ENCODE results near the gene CEP85. TPM values are rescaled to one million over a fixed set of nuclear protein-coding genes. Genes with fewer than 3 reads are reported as not detected.

The CEP85 gene
- total and polyA plus RNA-seq, 4 donors = 2.6 to 14.6 (median 5.3) TPM

DNA sequence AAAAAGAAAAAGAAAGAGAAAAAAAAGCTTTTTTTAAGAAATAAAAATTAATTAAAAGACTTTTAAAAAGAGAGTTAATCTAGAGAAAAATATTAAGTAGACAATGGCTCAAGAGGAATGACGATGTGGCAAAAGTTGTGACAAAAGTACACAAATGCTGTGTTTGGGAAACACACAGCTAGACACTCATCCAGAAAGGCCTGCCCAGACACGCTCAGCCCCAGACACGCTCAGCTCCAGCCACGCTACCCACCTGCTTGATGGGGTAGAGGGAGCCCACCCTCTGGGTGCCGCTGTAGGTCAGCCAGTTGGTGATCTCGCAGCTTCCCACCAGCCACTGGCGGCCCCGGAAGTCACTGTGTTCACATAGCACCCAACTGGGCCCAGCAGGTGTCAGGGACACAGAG, 94.0 kb downstream of the CEP85 start:
- no peaks in the 10 kb centered on the region for H3K4me1 ChIP-seq (ENCODE audit: control insufficient read depth in 4 of 4, insufficient read depth in 4 of 4, low read length in 3 of 4)
- H3K36me3 ChIP-seq (ENCODE audit: control insufficient read depth in 4 of 4, insufficient read depth in 3 of 4, low read depth in 1 of 4, low read length in 3 of 4) = no peaks in the 10 kb centered on the region
- H3K4me3 ChIP-seq (ENCODE audit: low read depth in 1 of 3, low read length in 3 of 3) = no peak overlapping the region
- H3K9ac ChIP-seq (ENCODE audit: low read depth in 1 of 2, low read length in 2 of 2) = no peak overlapping the region
- TF ChIP-seq HNF4A (conservative IDR thresholded peaks at IDR 0.05) = no peak
- no peak for TF ChIP-seq JUND (IDR thresholded peaks at IDR 0.05)
- no peak for TF ChIP-seq RAD21 (IDR thresholded peaks at IDR 0.05)
- TF ChIP-seq MAX (IDR thresholded peaks at IDR 0.05) = no peak
- no peak for TF ChIP-seq RXRA (IDR thresholded peaks at IDR 0.05)
- TF ChIP-seq SP1 (IDR thresholded peaks at IDR 0.05) = no peak
- TF ChIP-seq, protein P1, sequence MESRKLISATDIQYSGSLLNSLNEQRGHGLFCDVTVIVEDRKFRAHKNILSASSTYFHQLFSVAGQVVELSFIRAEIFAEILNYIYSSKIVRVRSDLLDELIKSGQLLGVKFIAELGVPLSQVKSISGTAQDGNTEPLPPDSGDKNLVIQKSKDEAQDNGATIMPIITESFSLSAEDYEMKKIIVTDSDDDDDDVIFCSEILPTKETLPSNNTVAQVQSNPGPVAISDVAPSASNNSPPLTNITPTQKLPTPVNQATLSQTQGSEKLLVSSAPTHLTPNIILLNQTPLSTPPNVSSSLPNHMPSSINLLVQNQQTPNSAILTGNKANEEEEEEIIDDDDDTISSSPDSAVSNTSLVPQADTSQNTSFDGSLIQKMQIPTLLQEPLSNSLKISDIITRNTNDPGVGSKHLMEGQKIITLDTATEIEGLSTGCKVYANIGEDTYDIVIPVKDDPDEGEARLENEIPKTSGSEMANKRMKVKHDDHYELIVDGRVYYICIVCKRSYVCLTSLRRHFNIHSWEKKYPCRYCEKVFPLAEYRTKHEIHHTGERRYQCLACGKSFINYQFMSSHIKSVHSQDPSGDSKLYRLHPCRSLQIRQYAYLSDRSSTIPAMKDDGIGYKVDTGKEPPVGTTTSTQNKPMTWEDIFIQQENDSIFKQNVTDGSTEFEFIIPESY (IDR thresholded peaks at IDR 0.05) = no peak
- no peak for TF ChIP-seq EGR1 (IDR thresholded peaks at IDR 0.05; ENCODE audit: low read depth in 2 of 2)
- TF ChIP-seq, protein P2, sequence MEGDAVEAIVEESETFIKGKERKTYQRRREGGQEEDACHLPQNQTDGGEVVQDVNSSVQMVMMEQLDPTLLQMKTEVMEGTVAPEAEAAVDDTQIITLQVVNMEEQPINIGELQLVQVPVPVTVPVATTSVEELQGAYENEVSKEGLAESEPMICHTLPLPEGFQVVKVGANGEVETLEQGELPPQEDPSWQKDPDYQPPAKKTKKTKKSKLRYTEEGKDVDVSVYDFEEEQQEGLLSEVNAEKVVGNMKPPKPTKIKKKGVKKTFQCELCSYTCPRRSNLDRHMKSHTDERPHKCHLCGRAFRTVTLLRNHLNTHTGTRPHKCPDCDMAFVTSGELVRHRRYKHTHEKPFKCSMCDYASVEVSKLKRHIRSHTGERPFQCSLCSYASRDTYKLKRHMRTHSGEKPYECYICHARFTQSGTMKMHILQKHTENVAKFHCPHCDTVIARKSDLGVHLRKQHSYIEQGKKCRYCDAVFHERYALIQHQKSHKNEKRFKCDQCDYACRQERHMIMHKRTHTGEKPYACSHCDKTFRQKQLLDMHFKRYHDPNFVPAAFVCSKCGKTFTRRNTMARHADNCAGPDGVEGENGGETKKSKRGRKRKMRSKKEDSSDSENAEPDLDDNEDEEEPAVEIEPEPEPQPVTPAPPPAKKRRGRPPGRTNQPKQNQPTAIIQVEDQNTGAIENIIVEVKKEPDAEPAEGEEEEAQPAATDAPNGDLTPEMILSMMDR (IDR thresholded peaks at IDR 0.05; ENCODE audit: low read depth, low read length, missing input control) = no peak
- no peak for TF ChIP-seq REST (IDR thresholded peaks at IDR 0.05)
- TF ChIP-seq ATF3 (IDR thresholded peaks at IDR 0.05) = no peak
- no peak for TF ChIP-seq FOXA2 (IDR thresholded peaks at IDR 0.05)
- no peak for TF ChIP-seq FOXA1 (IDR thresholded peaks at IDR 0.05)
- no peak for TF ChIP-seq HNF4G (IDR thresholded peaks at IDR 0.05)
- no peak for TF ChIP-seq GABPA (IDR thresholded peaks at IDR 0.05 in 1 of 2, conservative IDR thresholded peaks at IDR 0.05 in 1 of 2)
- TF ChIP-seq TAF1 (conservative IDR thresholded peaks at IDR 0.05) = no peak
- no peak for TF ChIP-seq NR2F2 (IDR thresholded peaks at IDR 0.05)
- no peak for TF ChIP-seq YY1 (IDR thresholded peaks at IDR 0.05)
- no peak for DNase-seq (ENCODE audit: low spot score)
- H3K27ac ChIP-seq (ENCODE audit: low read depth in 1 of 2, low read length in 2 of 2) = no peak overlapping the region
- 91% methylated on average over 8 of the region's 8 CpGs for WGBS
- no peaks in the 10 kb centered on the region for H3K27me3 ChIP-seq (ENCODE audit: control insufficient read depth in 4 of 4, insufficient read depth in 4 of 4, low read length in 3 of 4)
- H3K9me3 ChIP-seq (ENCODE audit: control insufficient read depth in 4 of 4, low read length in 3 of 4) = no peaks in the 10 kb centered on the region

Other genes with a start within 250 kb of the CEP85 start
- gene PAFAH2, start 236.1 kb upstream of the CEP85 start, total RNA-seq = 10 to 100 TPM; 10.2 to 13.8 TPM
- 10 to 100 TPM in 1 of 2 donors, 1 to 10 TPM in 1; 9.0 to 11.4 TPM for gene PAFAH2, start 236.1 kb upstream of the CEP85 start, polyA plus RNA-seq
- under 1 TPM in 1 of 2 donors, not detected in 1; under 0.01 TPM for gene EXTL1, start 212.4 kb upstream of the CEP85 start, total RNA-seq
- not detected for gene EXTL1, start 212.4 kb upstream of the CEP85 start, polyA plus RNA-seq
- gene SLC30A2, start 188.1 kb upstream of the CEP85 start, total RNA-seq = under 1 TPM; under 0.01 to 0.05 TPM
- gene SLC30A2, start 188.1 kb upstream of the CEP85 start, polyA plus RNA-seq = under 1 TPM in 1 of 2 donors, not detected in 1; 0.12 TPM
- gene TRIM63, start 166.6 kb upstream of the CEP85 start, total RNA-seq = not detected
- under 1 TPM in 1 of 2 donors, not detected in 1; 0.03 TPM for gene TRIM63, start 166.6 kb upstream of the CEP85 start, polyA plus RNA-seq
- gene PDIK1L, start 122.4 kb upstream of the CEP85 start, total RNA-seq = 1 to 10 TPM; 6.4 to 9.2 TPM
- 1 to 10 TPM; 3.2 TPM for gene PDIK1L, start 122.4 kb upstream of the CEP85 start, polyA plus RNA-seq
- under 1 TPM; 0.14 to 0.50 TPM for gene FAM110D, start 75.1 kb upstream of the CEP85 start, total RNA-seq
- under 1 TPM; 0.10 to 0.39 TPM for gene FAM110D, start 75.1 kb upstream of the CEP85 start, polyA plus RNA-seq
- gene C1orf232, start 65.2 kb upstream of the CEP85 start, total RNA-seq = not detected
- not detected for gene C1orf232, start 65.2 kb upstream of the CEP85 start, polyA plus RNA-seq
- 10 to 100 TPM in 1 of 2 donors, 1 to 10 TPM in 1; 5.7 to 15.7 TPM for gene ZNF593, start 64.3 kb upstream of the CEP85 start, total RNA-seq
- 10 to 100 TPM; 44.8 to 81.4 TPM for gene ZNF593, start 64.3 kb upstream of the CEP85 start, polyA plus RNA-seq
- not detected for gene ZNF593OS, start 62.4 kb upstream of the CEP85 start, total RNA-seq
- under 1 TPM; 0.10 to 0.32 TPM for gene ZNF593OS, start 62.4 kb upstream of the CEP85 start, polyA plus RNA-seq
- gene CNKSR1, start 56.7 kb upstream of the CEP85 start, total RNA-seq = 1 to 10 TPM in 1 of 2 donors, under 1 TPM in 1; 0.56 to 1.2 TPM
- gene CNKSR1, start 56.7 kb upstream of the CEP85 start, polyA plus RNA-seq = 1 to 10 TPM in 1 of 2 donors, under 1 TPM in 1; 0.48 to 2.2 TPM
- gene CATSPER4, start 43.6 kb upstream of the CEP85 start, total RNA-seq = not detected
- gene CATSPER4, start 43.6 kb upstream of the CEP85 start, polyA plus RNA-seq = not detected
- gene SH3BGRL3, start 45.9 kb downstream of the CEP85 start, total RNA-seq = 10 to 100 TPM in 1 of 2 donors, 1 to 10 TPM in 1; 4.5 to 10.0 TPM
- gene SH3BGRL3, start 45.9 kb downstream of the CEP85 start, polyA plus RNA-seq = 10 to 100 TPM; 36.0 to 93.2 TPM
- gene UBXN11, start 72.4 kb downstream of the CEP85 start, total RNA-seq = 1 to 10 TPM; 3.0 to 9.5 TPM
- gene UBXN11, start 72.4 kb downstream of the CEP85 start, polyA plus RNA-seq = 1 to 10 TPM; 5.7 to 8.9 TPM
- 1 to 10 TPM; 1.7 to 4.0 TPM for gene CD52, start 83.8 kb downstream of the CEP85 start, total RNA-seq
- gene CD52, start 83.8 kb downstream of the CEP85 start, polyA plus RNA-seq = 10 to 100 TPM; 13.8 to 16.4 TPM
- gene CRYBG2, start 119.9 kb downstream of the CEP85 start, total RNA-seq = under 1 TPM; under 0.01 TPM
- gene CRYBG2, start 119.9 kb downstream of the CEP85 start, polyA plus RNA-seq = under 1 TPM in 1 of 2 donors, not detected in 1; 0.12 TPM
- gene ZNF683, start 138.6 kb downstream of the CEP85 start, total RNA-seq = under 1 TPM in 1 of 2 donors, not detected in 1; 0.17 TPM
- under 1 TPM in 1 of 2 donors, not detected in 1; 0.09 TPM for gene ZNF683, start 138.6 kb downstream of the CEP85 start, polyA plus RNA-seq
- not detected for gene LIN28A, start 176.6 kb downstream of the CEP85 start, total RNA-seq
- gene LIN28A, start 176.6 kb downstream of the CEP85 start, polyA plus RNA-seq = not detected
- 10 to 100 TPM; 10.6 to 19.7 TPM for gene DHDDS, start 198.1 kb downstream of the CEP85 start, total RNA-seq
- 10 to 100 TPM; 13.5 to 21.7 TPM for gene DHDDS, start 198.1 kb downstream of the CEP85 start, polyA plus RNA-seq
- gene HMGN2, start 238.2 kb downstream of the CEP85 start, total RNA-seq = 100 to 1,000 TPM in 1 of 2 donors, 10 to 100 TPM in 1; 51.8 to 218 TPM
- 100 to 1,000 TPM in 1 of 2 donors, 10 to 100 TPM in 1; 81.8 to 183 TPM for gene HMGN2, start 238.2 kb downstream of the CEP85 start, polyA plus RNA-seq